GM19372 (cell line): ENCODE results near the gene S100A12.
"Not testable (repeated sequence)": the region's sequence is repeated elsewhere in the genome, so short reads cannot be mapped to it uniquely, and the experiment has no call there.

Experiments used
- ATAC-seq: cut with Tn5 transposase; IDR thresholded peaks from one replicate; pipeline ENCODE4 v1.9.1; 2021; ENCODE audit warnings: mild to moderate bottlenecking, low read depth, moderate library complexity; ENCODE audit not compliant: unreplicated experiment

The S100A12 gene

DNA sequence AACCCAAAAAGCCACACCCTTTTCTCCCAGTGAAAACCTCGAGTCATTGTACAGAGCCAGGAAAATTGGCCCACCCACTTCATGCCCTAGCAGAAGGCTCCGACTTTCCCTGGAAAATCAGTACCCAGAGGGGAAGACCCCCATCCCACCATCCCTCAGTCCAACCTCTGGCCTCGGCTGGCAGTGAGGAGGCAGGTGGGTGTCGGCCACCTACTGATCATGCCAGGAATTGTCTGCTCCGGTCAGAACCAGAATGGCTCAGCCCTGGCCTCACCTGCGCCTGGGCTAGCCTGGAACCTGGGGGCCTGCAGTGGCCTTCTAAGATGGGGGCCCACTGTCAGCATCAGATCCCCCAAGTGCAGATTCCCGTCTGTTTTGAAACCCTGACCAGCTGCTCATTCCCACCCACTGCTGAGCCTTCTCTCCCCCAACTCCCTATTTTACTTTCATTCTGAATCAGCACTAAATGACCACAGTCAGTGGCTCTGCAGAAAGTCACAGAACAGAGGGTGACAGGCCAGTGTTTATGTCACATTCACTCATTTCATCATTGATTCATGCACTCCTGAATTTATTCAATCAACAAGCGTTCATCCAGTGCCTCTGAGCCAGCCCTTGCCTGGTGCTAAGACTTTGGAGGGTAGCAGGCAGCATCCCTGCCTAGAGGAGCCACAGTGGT is 20.8 kb downstream of the S100A12 start:
- ATAC-seq, result no peak

DNA sequence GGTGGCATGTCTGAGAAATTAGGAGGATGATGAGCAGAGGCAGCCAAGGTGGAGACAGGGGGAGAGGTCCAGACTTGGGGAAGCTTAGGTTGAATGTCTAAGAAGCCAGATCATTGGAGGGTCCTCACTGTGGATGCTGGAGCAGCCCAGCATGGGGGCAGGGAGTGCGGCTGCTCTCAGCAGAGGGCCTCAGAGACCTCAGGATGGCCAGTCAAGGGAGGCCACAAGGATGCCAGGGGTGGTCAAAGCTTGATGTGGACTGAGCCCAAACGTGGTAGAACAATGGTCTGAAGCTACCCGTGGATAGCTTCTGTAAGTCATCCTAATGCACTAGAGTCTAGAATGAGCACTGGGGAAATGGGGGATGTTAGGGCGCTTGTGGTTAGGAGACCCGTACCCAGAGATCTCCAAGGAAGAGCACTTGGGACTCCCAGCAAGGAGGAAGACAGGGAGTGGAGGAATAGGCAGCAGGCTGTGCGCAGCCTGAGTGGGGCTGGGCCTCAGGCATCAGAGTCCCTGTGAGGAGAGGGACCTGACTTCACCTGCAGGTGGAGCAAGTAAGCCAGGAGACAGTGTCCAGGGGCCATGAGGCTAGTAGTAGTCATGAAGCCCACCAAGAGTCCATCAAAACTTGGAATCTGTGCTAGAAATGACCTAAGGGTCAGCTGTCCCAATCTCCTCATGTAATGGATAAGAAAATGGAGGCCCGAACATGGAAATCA is 22.0 kb downstream of the S100A12 start:
- no peak for ATAC-seq

DNA sequence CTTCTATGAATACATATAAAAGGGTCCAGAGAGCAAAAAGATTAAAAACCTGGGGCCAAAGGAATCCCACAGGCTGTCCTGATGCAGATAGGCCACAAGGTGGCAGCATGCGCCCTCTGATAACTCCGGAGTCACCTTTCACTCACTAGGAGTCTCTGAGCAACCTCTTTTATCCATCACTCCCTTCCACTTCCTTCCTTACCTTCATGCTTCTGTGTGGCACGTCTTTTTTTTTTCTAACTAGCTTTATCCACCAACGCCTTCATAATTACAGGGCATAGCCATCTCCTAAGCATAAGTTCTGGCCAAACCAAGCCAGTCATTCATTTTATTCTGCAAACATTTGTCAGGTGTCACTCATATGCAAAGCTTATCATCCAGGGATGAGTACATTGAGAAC is 22.9 kb downstream of the S100A12 start:
- ATAC-seq, result no peak

DNA sequence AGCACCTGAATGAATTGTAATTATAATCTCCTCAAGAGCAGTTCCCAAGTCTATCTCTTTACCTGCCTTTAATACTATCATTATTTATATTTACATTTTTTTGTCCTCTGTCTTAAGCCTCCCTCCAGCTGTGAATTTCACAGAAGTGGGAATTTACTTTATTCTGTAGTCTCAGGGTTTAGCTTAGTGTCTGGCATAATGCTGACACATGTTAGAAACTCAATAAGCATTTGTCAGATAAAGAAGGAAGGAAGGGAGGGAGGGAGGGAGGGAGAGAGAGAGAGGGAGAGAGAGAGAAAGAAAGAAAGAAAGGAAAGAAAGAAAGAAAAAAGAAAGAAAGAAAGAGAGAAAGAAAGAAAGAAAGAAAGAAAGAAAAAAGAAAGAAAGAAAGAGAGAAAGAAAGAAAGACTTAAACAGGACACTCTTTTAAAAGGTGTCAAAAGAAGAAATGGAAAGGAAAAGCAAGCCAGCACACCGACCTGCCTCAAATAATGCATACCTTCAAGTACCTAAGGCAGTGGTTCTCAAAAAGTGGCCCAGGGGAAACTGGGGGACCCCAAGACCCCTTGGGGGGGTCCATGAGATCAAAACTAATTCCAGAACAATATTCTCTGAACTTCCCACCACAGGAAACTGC is 25.0 kb downstream of the S100A12 start:
- ATAC-seq, result no peak

DNA sequence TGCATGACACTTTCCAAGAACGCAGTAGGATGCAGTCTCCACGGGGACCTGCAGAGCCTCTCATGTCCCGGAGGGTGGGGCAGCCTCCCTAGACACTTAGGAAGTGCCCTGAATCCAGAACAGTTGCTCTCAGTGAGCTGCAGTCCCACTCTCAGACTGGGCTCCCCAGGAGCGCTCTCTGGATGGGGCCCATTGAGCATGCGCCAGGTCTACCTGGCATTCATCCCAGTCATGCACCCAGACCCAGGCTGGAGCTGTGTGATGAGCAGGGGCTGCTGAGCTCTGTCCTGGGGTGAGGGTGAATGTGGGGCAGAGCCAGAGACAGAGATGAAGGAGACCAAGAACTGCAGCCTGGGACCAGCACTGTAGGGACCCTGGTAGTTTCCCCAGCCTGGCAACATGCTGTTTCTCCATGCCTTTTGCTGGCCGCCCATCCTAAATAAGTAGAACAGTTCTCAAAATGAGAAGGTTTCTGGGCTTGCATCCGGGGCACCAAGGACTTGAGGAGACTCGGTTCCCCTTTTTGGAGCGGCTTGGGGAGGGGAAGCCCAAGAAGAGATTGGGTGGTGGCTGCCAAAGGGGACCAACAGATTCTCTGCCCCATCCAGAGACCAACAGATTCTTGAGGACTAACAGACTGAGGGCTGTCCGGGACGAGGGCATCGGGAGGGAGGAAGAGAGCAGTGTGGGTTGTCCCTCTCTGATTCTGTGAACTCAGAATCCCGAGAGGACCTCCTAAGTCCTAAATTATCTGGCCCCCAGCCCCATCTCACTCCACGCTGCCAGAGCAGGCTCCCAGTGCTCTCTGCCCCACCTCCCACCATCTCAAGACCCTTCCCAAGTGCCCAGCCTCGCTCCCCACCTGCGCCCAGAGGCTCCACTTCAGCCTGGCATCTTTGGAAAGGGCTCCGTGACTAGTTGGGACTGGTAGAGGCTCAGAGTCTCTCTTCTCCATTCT is 25.8 kb downstream of the S100A12 start:
- ATAC-seq, result no peak

DNA sequence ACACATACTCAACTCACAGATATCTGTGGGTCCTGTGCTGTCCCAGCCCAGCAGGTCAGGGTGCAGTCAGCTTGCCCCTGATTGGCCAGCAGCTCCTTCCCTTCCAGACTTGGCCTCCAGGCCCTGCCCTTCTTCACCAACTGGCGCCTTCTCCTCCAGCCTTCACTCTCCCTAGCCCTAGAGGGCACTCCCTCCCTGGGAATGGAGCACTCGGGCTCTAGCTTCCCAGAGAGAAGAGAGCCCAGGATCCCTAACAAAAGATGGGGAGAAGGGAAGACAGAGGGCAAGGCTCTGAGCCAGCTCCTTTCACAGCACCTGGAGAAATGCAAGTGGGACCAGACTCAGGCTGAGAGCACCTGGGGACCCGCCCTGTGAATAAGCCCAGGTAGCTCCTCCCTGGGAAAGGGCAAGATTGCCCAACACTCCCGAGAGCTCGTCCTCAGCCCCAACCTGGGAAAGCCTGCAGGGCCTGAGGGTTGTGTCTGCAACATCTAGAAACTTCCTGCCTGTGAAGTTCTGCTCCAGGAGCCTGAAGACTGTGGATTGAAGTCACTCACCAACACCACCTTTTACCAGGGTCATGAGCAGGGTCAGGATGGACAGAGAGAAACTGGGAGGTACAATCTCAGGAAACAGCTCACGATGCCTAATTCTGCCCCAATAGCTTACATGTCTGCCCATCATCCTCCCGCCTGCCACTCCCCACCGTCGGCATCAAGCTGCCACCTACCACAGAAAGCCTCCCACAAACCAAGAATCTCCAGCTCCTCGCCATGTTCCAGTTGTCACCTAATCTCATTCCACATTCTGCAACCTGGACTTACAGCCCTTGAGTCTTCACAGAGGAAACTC is 26.7 kb downstream of the S100A12 start, which contains the start of gene PGLYRP4:
Gene PGLYRP4 (minus strand): TSS at position 331 of the 852 bp plus-strand sequence. CDS start 909 bp downstream, outside the sequence.
- ATAC-seq, result no peak

DNA sequence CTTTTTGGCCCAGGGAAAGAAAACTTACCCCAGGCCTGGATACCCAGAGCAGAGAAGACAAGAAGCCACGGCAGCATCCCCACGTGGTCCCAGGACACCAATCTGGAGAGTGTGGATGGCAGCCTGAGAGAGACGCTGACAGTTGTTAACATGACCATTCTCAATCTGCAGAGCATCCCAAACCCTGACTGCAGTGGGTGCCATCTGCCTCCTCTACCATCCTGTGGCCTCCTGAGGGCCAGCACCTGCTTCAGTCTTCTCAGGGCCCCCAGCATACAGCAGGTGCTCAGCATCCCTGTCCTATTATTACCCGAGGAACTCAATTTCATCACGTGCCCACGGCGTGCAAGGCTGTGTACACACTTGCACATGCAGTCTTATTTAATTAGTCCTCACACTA is 27.6 kb downstream of the S100A12 start:
- no peak for ATAC-seq

DNA sequence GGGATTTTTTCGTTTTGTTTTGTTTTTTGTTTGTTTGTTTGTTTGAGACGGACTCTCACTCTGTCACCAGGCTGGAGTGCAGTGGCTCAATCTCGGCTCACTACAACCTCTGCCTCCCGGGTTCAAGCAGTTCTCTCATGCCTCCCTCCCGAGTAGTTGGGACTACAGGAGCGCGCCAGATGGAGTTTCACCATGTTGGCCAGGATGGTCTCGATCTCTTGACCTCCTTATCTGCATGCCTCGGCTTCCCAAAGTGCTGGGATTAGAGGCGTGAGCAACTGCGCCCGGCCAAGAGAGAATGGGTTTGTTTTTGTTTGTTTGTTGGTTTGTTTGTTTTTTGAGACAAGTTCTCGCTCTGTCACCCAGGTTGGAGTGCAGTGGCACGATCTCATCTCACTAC is 28.4 kb downstream of the S100A12 start:
- not testable (repeated sequence) for ATAC-seq

DNA sequence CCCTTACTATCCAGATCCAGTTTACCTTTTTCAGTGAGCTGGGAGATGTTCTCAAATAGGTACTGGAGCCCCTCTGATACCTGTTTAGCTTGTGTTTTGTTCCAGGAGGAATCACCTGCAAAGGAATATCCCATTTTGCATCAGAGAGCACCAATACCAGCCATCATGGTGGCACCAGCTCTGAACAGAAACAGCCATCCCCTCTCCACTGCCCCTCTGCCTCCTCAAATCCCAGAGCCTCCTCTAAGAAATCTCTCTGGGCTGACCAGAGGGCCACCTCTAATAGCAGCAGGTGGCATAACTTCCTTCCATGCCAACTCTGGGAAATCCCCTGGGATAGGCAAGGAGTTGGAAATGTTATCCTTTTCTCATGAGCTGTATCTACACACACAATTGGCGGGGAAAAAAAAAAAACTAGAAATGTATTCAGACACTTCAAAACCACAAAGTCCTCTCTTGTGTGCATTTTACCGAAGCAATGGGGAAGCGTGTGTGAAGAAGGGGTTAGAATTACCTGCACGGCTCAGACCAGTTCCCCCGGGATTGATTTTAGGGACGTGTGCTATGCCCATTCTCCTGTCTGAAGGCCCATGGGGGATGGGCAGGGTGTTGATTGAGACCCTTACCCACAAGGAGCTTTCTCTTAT is 29.2 kb downstream of the S100A12 start:
- no peak for ATAC-seq

DNA sequence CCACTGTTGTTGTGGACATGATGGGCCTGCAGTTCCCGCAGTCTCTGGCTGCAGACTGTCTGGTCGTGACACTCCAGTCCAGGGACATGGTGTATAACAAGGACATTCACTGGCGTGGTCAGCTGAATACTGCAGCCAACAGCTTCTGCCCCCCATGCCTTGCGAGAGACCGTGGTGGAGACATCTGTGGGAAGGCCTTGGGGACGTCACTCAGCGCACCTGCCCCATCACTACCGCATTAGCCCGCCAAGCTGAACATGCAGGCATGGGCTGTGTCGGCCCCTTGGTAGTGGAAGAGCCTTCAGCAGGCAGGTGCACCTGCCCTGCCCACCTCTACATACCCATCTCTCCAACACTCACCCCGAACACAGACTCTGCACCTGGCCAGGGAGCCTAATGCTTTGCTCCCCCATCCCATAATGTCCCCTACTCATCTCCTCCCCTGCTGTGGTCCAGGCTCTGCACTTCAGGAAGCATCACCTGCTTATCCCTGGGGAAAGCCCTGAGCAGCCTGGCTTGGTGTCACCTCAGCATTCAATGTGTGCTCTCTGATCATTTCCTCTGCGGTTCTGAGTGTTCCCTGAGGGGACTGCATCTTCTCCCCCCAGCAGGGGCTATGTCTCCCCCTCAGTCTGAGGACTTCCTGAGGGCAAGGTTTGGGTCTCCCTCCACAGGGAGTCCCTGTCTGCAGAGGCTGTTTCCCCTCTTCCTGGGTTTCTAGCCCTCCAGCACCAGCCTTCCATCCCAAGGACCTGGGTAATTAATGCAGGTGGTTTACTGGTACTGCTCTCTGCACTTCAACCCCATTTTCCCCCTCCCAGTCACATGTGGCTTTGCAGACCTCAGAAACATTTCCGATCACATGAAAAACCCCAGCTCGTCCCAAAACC is 30.0 kb downstream of the S100A12 start:
- ATAC-seq, result no peak

DNA sequence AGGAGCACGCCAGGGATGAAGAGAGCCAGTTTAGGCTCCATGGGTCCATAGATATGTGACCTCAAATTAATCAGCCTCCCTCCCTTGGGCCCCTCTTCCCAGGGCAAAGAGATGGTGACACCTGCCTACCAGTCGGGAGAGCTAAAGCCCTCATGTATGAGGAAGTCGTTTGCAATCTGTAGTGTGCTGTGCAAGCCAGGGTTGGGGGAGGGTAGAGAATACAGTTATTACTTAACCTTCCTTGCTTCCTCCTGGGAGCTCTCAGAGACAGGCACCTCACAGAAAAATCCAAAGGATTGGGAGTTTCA is 30.7 kb downstream of the S100A12 start:
- no peak for ATAC-seq

DNA sequence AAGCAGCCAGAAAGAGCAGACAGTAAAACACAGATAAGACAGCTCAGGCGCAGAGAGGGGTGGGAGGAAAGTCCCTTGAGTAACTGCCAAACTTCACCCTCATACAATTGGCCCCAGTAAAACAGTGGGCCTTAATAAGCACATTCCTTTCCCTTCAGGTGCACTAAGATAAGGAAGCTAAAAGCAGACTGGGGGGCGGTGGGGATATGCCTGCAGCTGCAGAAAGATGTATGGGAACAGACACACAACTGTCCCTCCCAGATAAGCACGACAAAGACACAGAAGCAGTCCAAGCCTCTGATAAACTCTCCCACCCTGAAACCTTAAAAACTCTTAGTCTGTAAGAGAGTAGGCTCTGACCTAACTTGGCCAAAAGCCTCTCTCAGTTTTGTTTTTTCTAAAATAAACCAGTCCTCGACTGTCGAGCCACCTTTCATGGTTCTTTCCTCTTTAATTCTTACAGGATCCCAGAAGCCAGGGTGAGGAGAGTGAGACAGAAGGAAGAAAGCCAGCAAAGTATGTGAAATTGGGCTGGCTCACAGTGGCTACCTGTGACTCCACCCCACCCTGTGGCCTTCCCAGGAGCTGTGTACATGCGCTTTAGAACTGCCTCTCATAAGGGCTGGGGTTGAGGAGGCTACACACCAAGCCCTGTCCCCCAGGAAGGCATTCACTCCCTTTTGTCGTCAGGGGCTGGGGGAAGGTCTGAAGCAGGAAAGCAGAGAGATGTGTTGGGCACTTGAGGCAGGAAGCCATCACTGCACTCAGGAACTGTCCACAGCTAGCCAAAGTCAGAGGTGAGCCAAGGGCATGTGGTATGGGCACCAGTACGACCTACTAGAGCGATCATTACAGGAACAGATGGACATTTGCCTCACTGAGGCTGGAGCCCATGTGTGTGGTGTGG is 31.4 kb downstream of the S100A12 start:
- no peak for ATAC-seq

DNA sequence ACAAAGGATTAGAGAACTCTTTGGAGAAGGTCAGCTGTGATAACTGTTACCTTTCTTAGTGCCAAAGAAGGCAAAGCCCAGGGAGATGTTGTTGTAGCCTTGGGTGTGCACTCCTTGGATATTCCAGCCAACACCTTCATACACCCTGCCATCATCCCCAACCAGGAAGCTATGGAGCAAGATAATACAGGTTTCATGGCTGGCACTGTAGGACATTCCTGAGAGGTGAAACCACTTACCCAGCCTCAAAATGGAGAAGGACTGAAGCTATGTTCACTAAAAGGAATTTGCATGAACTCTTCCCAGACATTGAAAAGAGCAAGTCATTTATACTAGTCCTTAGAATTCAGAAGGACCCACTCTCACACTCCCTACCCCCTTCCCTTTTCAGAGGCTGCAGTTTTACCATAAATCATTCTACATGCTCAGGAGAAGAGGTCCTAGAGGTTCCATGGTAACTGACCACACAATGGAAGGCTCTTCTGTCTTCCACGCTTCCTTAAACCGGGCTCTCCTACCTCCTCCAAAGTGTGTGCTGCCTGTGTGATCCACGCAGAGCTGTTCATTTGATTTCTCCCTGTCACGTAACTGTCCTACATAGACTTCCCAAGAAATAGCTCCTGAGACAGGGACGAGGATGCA is 32.3 kb downstream of the S100A12 start:
- no peak for ATAC-seq

DNA sequence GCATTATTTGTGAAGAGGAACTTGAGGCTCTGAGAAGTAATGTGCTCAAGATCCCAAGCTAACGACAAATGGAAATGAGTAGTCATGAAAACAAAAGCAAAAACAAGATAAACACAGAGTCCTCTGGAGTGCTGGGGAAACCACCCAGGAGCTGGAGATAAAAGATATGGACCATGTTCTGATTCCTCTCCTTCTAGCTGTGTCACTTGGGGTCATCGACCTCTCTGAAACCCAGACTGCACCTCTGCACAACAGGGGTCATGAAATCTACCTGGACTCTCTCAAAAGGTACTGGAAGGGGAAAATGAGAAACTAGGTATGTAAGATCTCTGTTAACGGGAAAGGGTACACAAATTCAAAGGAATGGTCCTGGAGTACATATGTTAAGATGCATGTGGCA is 33.2 kb downstream of the S100A12 start:
- ATAC-seq, result no peak

DNA sequence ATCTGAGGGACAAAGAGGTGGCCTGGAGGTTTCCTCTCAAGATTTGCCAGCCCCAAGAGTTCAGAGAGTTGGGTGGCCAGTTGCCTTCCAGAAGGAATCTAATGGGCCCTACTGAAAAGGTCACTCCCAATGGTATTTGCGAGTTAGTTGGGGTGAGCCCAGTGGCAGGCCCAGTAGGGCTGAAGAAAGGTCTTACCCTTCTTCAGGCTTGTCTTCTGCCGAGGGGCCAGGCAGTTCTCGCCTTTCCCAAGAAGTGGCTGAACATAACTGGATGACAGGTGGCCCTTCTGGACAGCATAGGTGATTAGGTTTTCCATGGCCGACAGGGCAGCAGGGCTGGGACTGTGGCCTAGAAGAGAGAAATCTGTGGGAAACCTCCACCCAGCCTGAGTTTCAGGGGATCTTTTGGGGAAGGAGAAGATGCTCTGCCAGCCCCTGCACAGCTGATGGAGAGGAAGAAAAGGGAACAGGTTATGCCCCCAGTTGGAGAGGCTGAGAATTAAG is 33.9 kb downstream of the S100A12 start:
- no peak for ATAC-seq

DNA sequence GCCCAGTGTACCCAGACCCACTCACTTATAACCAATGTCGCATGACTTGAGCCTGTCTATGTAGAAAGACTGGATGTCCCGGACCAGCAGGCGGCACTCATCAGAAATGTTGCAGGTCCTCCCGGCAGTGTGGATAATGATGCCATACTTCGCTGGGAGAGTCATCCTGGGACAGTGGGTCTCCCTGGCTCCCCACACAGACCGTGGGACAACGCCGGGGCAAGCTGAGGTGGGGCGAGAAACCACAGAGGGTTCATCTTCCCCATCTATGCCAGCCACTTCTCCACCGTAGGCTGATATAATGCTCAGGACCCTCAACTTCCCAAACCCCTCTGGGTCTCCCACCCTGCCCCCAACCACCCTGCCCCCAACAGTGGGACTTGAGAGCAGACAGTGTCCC is 35.1 kb downstream of the S100A12 start:
- no peak for ATAC-seq

DNA sequence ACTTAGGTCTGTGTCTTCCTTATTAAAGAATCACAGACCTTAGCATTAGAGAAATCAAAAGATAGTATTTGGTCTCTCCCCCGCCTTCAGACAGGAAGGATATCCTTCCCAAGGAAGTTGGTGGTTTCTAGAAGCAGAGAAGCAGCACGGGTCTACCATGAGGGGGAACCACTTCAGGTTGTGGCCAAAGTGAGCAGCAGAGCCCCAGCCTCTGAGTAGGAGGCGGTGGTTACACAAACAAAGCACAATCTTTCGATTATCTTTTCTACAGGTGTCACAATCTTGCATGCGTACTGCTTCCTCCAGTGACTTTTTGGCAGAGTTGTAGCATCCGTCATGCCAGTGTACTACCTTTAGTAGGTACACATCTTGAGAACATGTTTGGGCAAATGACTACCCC is 35.6 kb downstream of the S100A12 start:
- ATAC-seq, result no peak
